Activated CD8-positive, alpha-beta memory T cell treated with anti-CD3 and anti-CD28 coated beads, Interleukin-2, amount 10 ng/mL, durations not matched to agents 7 days and 5 days (primary cell): ENCODE results near the gene CCDC124. TPM values are rescaled to one million over a fixed set of nuclear protein-coding genes. Genes with fewer than 3 reads are reported as not detected.
A peak's percentile ranks its signal among the peaks of the same experiment; 100 is the strongest.
"Not testable (repeated sequence)": the region's sequence is repeated elsewhere in the genome, so short reads cannot be mapped to it uniquely, and the experiment has no call there.

Experiments used
- ATAC-seq: fragments of 150-1000 bp; cut with Tn5 transposase; one replicate; pipeline ENCODE4 v1.10.0; 2021; ENCODE audit warnings: moderate library complexity
- CTCF ChIA-PET: fragments of 350-600 bp; sonication (Branson Sonifier 250); formaldehyde crosslinking; loops from one replicate; lab custom pipeline; 2021; ENCODE audit warnings: antibody characterized with exemption; lab: Charles Lee
- DNase-seq: peaks from one replicate; pipeline ENCODE4 v3.0.0-alpha.2; 2020
- H3K27ac Mint-ChIP-seq: one replicate; pipeline ENCODE4 v1.8.0; 2021; ENCODE audit warnings: mild to moderate bottlenecking, mixed read lengths
- H3K27me3 Mint-ChIP-seq: one replicate; pipeline ENCODE4 v1.8.0; 2021; ENCODE audit warnings: mixed read lengths
- H3K36me3 Mint-ChIP-seq: one replicate; pipeline ENCODE4 v1.8.0; 2021; ENCODE audit warnings: mild to moderate bottlenecking, mixed read lengths
- H3K4me1 Mint-ChIP-seq: one replicate; pipeline ENCODE4 v1.8.0; 2021; ENCODE audit warnings: mixed read lengths
- H3K4me3 Mint-ChIP-seq: one replicate; pipeline ENCODE4 v1.8.0; 2021; ENCODE audit warnings: mild to moderate bottlenecking, moderate library complexity, mixed read lengths
- H3K9me3 Mint-ChIP-seq: one replicate; pipeline ENCODE4 v1.8.0; 2022; ENCODE audit warnings: low read depth, mixed read lengths
- total RNA-seq, 2 experiments: library from RNA; stranded (reverse); gene quantifications; one replicate each; pipeline ENCODE4 v1.2.3, GENCODE V29; 2021

The CCDC124 gene, protein sequence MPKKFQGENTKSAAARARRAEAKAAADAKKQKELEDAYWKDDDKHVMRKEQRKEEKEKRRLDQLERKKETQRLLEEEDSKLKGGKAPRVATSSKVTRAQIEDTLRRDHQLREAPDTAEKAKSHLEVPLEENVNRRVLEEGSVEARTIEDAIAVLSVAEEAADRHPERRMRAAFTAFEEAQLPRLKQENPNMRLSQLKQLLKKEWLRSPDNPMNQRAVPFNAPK
- total RNA-seq, result 100 to 1,000 TPM in 1 of 2 experiments, 10 to 100 TPM in 1; 83.8 to 101 TPM

GRCh38 chr19:17932485-17933338, at the start of gene CCDC124:
CCDC124 (plus strand) TSS chr19:17933015; CDS start chr19:17936421, 3,406 bp downstream.
- H3K4me3 Mint-ChIP-seq, result peak within 1 kb of the TSS; percentile 77
- no peaks in the 10 kb centered on the region for H3K27me3 Mint-ChIP-seq
- peak; percentile 98 for ATAC-seq
- H3K4me1 Mint-ChIP-seq, result peaks cover 37% of the 10 kb centered on the region
- CTCF ChIA-PET, result interaction anchor here (0.6 to 12.7 kb wide), 34 partner anchors 13 to 437 kb away, joined by 3 to 361 read pairs (median 5); partner anchors contain the start of genes FCHO1, JAK3, MAP1S and RPL18A
- H3K9me3 Mint-ChIP-seq, result no peaks in the 10 kb centered on the region
- peak; percentile 96 for DNase-seq
- peaks cover 2% of the 10 kb centered on the region for H3K36me3 Mint-ChIP-seq
- peak within 1 kb of the TSS; percentile 86 for H3K27ac Mint-ChIP-seq

DNA sequence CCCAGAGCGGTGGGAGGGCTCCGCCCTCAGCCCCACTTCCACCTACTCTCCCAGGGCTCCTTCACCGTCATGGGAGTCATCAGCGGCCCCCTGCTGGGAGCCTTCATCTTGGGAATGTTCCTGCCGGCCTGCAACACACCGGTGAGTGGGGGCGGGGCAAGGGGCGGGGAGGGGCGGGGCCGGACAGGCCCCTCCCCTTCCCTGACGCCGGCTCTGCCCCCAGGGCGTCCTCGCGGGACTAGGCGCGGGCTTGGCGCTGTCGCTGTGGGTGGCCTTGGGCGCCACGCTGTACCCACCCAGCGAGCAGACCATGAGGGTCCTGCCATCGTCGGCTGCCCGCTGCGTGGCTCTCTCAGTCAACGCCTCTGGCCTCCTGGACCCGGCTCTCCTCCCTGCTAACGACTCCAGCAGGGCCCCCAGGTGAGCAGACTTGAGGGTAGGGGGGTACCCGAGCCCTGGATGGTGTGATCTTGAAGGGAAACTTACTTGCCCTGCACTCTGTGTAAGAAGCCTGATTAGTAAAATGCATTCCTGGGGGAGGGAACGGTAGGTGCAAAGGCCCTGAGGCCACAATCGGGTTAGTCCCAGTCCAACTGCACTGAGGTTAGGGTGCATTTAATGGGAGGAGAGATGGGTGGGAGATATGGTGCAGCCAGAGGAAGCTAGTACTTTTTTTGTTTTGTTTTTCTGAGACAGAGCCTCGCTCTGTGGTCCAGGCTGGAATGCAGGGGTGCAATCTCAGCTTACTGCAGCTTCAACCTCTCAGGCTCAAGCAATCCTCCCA, 49.0 kb upstream of the CCDC124 start:
- H3K4me1 Mint-ChIP-seq, result no peaks in the 10 kb centered on the region
- no peak for DNase-seq
- no peak overlapping the region for H3K27ac Mint-ChIP-seq
- H3K27me3 Mint-ChIP-seq, result peaks cover 2% of the 10 kb centered on the region
- ATAC-seq, result no peak
- H3K36me3 Mint-ChIP-seq, result no peaks in the 10 kb centered on the region
- H3K9me3 Mint-ChIP-seq, result no peaks in the 10 kb centered on the region
- CTCF ChIA-PET, result no interaction called here
- H3K4me3 Mint-ChIP-seq, result no peak overlapping the region

GRCh38 chr19:17886515-17886914, 46.3 kb upstream of the CCDC124 start:
- no peaks in the 10 kb centered on the region for H3K4me1 Mint-ChIP-seq
- no peaks in the 10 kb centered on the region for H3K36me3 Mint-ChIP-seq
- no peak overlapping the region for H3K27ac Mint-ChIP-seq
- ATAC-seq (no peak), DNase-seq (no peak)
- no peaks in the 10 kb centered on the region for H3K9me3 Mint-ChIP-seq
- H3K27me3 Mint-ChIP-seq, result no peaks in the 10 kb centered on the region
- H3K4me3 Mint-ChIP-seq, result no peak overlapping the region
- CTCF ChIA-PET, result no interaction called here

GRCh38 chr19:17887221-17887620, 45.6 kb upstream of the CCDC124 start:
- H3K4me3 Mint-ChIP-seq, ATAC-seq, DNase-seq, H3K27me3 Mint-ChIP-seq, H3K9me3 Mint-ChIP-seq, H3K27ac Mint-ChIP-seq, H3K36me3 Mint-ChIP-seq, H3K4me1 Mint-ChIP-seq: not testable (repeated sequence)
- CTCF ChIA-PET, result interaction anchor here (0.7 kb wide), 1 partner anchor 46 kb away, joined by 5 read pairs; no protein-coding TSS in a partner anchor

GRCh38 chr19:17888260-17888659, 44.6 kb upstream of the CCDC124 start:
- DNase-seq (no peak), ATAC-seq (no peak)
- no peak overlapping the region for H3K4me3 Mint-ChIP-seq
- no peaks in the 10 kb centered on the region for H3K36me3 Mint-ChIP-seq
- H3K27ac Mint-ChIP-seq, result no peak overlapping the region
- no peaks in the 10 kb centered on the region for H3K4me1 Mint-ChIP-seq
- CTCF ChIA-PET, result no interaction called here
- H3K27me3 Mint-ChIP-seq, result no peaks in the 10 kb centered on the region
- no peaks in the 10 kb centered on the region for H3K9me3 Mint-ChIP-seq

DNA sequence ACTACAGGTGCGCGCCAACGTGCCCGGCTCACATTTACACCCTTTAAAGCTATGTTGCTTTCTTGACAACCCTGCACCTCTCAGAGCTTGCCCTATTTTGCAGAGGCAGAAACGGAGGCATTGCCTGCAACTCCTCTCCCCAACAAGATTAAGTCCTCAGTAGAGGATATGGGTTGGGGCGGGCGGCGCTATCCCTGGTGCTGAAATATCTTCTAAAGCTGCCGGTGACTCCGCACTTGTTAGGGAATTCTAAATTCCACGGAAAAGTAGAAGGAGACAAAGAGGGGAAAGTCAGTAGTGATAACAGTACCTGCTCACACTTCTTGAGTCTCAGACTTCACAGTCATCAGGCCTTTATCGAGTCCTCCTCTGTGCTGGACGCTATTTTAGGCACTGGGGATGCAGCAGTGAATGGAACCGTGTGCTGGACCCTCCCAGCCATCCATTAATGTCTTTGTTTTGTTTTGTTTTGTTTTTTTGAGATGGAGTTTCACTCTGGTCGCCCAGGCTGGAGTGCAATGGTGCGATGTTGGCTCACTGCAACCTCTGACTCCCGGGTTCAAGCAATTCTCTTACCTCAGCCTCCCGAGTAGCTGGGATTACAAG, 43.1 kb upstream of the CCDC124 start:
- Mint-ChIP-seq H3K36me3 (no peaks in the 10 kb centered on the region), H3K4me1 (no peaks in the 10 kb centered on the region), H3K9me3 (no peaks in the 10 kb centered on the region), H3K27me3 (no peaks in the 10 kb centered on the region), H3K4me3 (no peak overlapping the region), H3K27ac (no peak overlapping the region)
- CTCF ChIA-PET, result no interaction called here
- DNase-seq (no peak), ATAC-seq (no peak)

- DNase-seq, result no peak
- H3K4me3 Mint-ChIP-seq, result no peak overlapping the region
- no peaks in the 10 kb centered on the region for H3K36me3 Mint-ChIP-seq
- H3K9me3 Mint-ChIP-seq, result no peaks in the 10 kb centered on the region
- no peak overlapping the region for H3K27ac Mint-ChIP-seq
- peaks cover 6% of the 10 kb centered on the region for H3K27me3 Mint-ChIP-seq
- no peak for ATAC-seq
- no peaks in the 10 kb centered on the region for H3K4me1 Mint-ChIP-seq
- CTCF ChIA-PET, result no interaction called here
Observed at GRCh38 chr19:17893766-17894165, 39.0 kb upstream of the CCDC124 start.

DNA sequence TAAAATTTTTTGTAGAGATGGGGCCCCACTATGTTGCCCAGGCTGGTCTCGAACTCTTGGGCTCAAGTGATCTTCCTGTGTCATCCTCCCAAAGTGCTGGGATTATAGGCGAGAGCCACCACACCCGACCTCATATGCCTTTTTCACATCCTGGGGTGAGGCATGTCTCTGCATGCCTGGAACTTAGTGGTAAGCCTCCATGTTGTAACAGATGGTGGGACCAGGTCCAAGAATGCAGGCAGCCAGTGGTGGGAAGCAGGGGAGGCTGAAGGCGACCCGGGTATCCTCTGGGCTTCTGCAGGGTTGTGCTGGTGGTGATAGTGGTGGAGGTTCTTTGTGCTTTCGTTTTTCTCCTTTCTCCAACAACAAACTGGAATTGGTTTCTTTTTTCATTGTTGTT, 30.1 kb upstream of the CCDC124 start:
- no peaks in the 10 kb centered on the region for H3K9me3 Mint-ChIP-seq
- DNase-seq, result no peak
- no peak overlapping the region for H3K27ac Mint-ChIP-seq
- ATAC-seq, result no peak
- peaks cover 35% of the 10 kb centered on the region for H3K27me3 Mint-ChIP-seq
- peaks cover 4% of the 10 kb centered on the region for H3K4me1 Mint-ChIP-seq
- CTCF ChIA-PET, result no interaction called here
- H3K36me3 Mint-ChIP-seq, result no peaks in the 10 kb centered on the region
- H3K4me3 Mint-ChIP-seq, result no peak overlapping the region

- ATAC-seq (no peak), DNase-seq (no peak)
- CTCF ChIA-PET, result no interaction called here
- H3K36me3 Mint-ChIP-seq, result peaks cover 4% of the 10 kb centered on the region
- H3K4me1 Mint-ChIP-seq, result no peaks in the 10 kb centered on the region
- no peaks in the 10 kb centered on the region for H3K27me3 Mint-ChIP-seq
- H3K4me3 Mint-ChIP-seq, result no peak overlapping the region
- H3K9me3 Mint-ChIP-seq, result peaks cover 4% of the 10 kb centered on the region
- H3K27ac Mint-ChIP-seq, result no peak overlapping the region
Observed at GRCh38 chr19:17908244-17908643, 24.6 kb upstream of the CCDC124 start.

DNA sequence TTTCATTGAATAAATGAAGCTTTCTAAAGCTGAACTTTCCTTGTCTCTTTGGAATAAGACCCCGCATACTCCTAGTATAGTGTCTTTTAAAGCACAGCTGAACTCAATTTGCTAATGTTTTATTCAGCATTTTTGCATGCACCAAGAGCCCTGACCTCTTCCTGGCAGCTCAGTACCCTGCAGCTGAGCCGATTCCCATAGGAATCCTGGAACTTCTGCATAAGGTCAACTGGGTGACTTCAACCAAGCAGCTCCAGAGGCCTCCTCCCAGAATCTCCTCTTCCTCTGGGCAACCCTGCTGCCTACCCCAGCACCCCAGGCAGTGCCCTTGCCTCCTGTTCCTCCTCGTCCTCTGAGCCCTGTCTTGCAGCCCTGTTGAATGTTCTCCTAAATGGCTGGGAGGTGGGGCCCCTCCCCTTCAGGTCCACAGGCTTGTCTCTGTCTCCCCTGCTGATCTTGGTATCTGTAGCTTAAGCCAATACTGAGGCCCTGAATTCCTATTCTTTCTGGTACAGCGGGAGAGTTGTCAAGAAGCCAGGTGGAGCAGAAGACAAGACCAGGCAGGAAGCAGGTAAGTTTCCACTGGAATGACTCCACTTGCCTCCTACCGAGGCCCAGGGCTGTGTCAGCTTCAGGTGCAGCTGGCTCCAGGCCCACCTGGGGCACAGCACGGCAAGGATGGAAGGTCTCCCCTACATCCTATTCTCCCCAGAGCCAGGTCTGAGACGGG, 23.6 kb upstream of the CCDC124 start:
- Mint-ChIP-seq H3K27me3 (no peaks in the 10 kb centered on the region), H3K36me3 (peaks cover 7% of the 10 kb centered on the region), H3K4me1 (no peaks in the 10 kb centered on the region), H3K9me3 (peaks cover 7% of the 10 kb centered on the region), H3K27ac (no peak overlapping the region), H3K4me3 (no peak overlapping the region)
- ATAC-seq (no peak), DNase-seq (no peak)
- CTCF ChIA-PET, result interaction anchor here (0.6 kb wide), 1 partner anchor 23 kb away, joined by 3 read pairs; the partner anchor contains the start of gene CCDC124

- Mint-ChIP-seq H3K9me3 (peaks cover 7% of the 10 kb centered on the region), H3K27me3 (no peaks in the 10 kb centered on the region), H3K4me1 (no peaks in the 10 kb centered on the region), H3K36me3 (peaks cover 7% of the 10 kb centered on the region), H3K4me3 (no peak overlapping the region), H3K27ac (no peak overlapping the region)
- DNase-seq (no peak), ATAC-seq (no peak)
- CTCF ChIA-PET, result no interaction called here
Observed at GRCh38 chr19:17910791-17911360, 21.9 kb upstream of the CCDC124 start.

DNA sequence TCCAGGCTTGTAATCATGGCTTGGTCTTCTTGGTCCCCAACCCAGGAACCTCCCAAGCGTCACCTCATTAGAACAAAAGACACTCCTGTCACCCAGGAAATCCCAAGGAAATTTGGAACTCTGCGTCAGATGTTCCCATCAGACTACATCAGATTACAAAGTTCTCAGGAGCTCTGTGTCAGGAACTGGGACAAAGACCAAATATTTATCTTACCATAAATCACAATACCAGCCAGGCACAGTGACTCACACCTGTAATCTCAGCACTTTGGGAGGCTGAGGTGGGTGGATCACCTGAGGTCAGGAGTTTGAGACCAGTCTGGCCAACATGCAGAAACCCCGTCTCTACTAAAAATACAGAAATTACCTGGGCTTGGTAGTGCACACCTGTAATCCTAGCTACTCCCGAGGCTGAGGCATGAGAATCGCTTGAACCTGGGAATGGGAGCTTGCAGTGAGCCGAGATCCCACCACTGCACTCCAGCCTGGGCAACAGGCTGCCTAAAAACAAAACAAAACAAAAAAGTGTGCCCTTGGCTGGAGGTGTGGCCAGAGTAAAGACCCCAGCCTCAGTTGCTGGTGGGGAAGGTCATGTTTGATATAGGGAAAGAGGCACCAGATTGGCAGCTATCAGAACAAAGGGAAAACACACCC, 16.7 kb upstream of the CCDC124 start:
- H3K4me1 Mint-ChIP-seq, result no peaks in the 10 kb centered on the region
- CTCF ChIA-PET, result no interaction called here

More for the DNA sequence above, 16.7 kb upstream of the CCDC124 start:
- no peaks in the 10 kb centered on the region for H3K27me3 Mint-ChIP-seq
- ATAC-seq (no peak), DNase-seq (no peak)
- H3K36me3 Mint-ChIP-seq, result peaks cover 4% of the 10 kb centered on the region
- peaks cover 4% of the 10 kb centered on the region for H3K9me3 Mint-ChIP-seq
- H3K4me3 Mint-ChIP-seq, result no peak overlapping the region
- no peak overlapping the region for H3K27ac Mint-ChIP-seq
